SW 1271 (cell line): ENCODE results near the gene SUN5.
"Not testable (repeated sequence)": the region's sequence is repeated elsewhere in the genome, so short reads cannot be mapped to it uniquely, and the experiment has no call there.

Source experiments
- DNase-seq, 2 experiments: peaks; one replicate each; lab custom pipeline; 2025; lab: John Stamatoyannopoulos, UW

The SUN5 gene

DNA sequence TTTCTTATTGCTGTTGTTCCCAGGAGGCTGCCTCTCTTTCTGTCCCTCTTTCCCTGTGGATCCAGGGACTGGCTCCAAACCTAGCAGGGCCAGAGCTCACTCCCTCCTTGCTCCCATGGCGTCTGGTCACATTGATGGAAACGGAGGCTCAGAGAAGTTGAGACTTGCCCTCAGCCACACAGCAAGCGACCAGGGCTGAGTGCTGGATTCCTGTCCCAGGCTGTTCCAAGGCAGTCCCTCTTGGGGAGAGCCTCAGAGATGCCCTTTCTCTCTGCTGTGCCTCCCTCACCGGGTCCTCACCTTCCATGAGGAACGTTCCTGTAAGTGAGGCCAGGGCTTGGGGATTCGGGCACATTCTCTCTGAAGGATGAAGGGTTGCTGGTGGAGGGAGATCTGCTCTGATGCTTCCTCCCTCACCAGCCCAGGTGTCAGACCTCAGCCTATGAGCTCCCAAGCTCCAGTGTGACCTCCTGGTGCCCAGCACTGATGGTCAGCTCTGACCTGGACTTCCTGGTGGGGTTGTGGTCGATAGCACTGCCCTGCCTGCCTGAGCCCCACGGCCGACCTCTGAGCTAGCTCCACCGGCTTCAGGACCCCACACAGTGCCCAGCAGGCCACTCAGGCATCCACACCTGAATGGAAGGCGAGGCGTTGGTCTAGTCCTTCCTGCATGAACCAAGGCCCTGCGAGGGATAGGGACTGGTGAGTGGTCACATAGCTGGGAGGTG is 26.8 kb downstream of the SUN5 start:
- DNase-seq: no peak

DNA sequence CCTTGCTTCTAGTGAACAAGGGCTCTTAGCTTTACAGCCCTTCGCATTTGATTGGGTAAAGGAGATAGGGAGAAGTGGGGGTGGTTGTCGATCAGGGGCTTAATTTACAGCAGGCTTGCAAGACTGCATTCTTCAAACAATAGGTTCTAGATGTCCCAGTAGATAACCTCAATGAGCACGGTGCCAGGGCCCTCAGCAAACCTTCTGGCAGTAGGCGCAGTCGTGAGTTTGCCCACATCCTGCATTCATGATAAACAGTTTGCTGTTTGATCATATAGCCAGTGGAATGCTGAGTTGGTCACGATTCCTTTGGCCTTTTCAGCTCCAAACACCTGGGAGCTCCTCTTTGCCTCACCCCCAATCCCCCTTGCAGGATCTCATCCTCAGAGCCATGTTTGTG is 27.5 kb downstream of the SUN5 start:
- DNase-seq: no peak

DNA sequence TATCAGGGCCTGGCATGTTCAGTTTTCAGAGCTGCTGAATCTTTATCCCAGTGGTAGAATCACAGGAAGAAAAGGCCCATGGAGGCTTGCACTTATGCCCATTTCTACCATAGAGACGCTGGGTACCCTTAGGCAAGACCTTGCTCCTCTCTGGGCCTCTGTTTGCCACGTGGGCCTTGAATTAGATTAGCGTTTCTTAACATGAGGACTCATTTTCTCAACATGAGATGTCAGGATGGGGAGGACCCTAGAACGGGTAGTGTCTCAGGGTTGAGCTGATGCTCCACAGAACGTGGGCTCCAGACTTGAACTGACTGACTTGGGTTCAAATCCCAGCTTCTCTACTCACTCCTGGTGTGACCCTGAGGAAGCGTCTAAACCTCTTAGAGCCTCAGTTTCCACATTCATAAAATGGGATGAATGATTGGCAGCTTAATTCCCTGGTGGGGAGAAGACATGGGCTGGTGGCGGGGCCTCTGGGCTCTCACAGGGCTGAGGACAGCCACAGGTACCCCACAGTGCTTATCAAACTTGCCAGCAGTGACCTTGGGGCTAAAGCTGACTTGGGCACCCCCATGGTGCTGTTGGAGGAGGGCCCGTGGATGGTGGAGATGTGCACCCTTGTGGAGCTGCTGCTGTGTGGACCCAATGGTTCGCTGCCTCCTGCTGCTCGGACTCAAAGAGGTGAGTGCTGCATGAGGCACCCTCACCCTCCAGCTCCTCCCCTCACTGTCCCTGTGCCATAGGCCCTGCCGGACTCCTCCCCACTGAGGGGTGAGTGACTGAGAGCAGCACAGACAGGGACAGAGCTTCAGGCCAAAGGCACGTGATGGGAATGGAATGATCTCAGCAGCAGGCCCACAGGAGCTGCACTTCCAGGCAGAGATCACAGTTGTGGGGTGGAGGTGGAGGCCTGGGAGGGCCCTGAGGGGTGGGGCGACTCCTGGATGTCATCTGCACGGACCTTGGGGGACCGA is 28.2 kb downstream of the SUN5 start:
- DNase-seq: no peak

DNA sequence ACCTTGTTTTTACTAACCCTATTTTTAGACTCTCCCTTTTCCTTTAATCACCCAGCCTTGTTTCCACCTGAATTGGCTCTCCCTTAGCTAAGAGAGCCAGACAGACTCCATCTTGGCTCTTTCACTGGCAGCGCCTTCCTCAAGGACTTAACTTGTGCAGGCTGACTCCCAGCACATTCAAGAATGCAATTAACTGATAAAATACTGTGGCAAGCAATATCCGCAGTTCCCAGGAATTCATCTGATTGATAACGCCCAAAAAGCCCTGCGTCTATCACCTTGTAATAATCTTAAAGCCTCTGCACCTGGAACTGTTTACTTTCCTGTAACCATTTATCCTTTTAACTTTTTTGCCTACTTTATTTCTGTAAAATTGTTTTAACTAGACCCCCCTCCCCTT is 29.1 kb downstream of the SUN5 start:
- DNase-seq: not testable (repeated sequence)

DNA sequence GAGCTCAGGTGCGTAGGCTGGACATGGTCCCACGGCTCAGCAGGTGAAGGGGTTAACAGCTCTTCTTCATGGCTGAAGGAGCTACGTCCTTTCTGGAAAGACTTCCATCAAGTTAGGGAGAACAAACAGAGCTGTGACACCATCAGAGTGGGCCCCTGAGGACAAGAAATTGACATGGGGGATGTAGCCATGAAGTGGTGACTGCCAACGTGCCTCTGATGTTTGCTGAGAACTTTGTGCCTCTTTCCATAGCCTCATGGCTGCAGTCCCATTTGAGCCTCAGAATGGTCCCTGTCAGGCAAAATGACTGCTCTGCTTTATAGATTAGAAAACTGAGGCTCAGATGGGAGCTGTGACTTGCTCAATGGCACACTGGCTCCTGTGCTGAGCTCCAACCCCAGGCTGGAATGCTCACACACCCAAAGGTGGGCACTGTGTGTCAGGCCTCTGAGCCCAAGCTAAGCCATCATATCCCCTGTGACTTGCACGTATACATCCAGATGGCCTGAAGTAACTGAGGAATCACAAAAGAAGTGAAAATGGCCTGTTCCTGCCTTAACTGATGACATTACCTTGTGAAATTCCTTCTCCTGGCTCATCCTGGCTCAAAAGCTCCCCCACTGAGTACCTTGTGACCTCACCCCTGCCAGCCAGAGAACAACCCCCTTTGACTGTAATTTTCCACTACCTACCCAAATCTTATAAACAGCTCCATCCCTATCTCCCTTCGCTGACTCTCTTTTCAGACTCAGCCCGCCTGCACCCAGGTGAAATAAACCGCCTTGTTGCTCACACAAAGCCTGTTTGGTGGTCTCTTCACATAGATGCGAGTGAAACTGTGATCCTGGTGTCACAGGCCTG is 29.8 kb downstream of the SUN5 start:
- DNase-seq: not testable (repeated sequence)

DNA sequence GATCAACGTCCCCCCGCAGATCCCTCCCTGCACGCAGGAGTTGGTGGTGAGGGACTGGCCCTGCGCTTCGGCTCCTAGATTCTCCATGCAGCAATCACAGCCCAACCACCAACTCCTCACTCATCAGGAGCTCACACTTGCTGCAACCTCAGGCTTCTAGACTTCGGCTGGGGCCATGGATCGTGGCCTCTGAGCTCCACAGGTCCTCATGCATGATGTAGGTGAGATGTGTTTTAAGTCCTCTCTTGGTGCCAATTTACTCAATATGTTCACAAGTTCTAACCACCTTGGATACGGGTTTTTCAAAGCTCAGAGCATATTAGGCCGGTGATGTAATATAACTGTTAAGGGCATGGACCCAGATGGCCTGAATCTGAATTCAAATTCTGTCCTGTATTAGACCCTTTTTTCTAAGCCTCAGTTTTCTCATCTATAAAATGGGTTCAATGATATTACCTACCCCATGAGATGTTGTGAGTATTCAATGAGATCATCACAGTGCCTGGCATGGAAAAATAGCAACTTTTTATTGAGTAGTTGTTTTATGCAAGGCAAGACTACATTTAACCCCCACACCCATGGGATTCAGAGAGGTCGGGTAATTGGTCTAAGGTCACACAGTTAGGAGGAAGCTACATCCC is 31.0 kb downstream of the SUN5 start:
- no peak for DNase-seq

DNA sequence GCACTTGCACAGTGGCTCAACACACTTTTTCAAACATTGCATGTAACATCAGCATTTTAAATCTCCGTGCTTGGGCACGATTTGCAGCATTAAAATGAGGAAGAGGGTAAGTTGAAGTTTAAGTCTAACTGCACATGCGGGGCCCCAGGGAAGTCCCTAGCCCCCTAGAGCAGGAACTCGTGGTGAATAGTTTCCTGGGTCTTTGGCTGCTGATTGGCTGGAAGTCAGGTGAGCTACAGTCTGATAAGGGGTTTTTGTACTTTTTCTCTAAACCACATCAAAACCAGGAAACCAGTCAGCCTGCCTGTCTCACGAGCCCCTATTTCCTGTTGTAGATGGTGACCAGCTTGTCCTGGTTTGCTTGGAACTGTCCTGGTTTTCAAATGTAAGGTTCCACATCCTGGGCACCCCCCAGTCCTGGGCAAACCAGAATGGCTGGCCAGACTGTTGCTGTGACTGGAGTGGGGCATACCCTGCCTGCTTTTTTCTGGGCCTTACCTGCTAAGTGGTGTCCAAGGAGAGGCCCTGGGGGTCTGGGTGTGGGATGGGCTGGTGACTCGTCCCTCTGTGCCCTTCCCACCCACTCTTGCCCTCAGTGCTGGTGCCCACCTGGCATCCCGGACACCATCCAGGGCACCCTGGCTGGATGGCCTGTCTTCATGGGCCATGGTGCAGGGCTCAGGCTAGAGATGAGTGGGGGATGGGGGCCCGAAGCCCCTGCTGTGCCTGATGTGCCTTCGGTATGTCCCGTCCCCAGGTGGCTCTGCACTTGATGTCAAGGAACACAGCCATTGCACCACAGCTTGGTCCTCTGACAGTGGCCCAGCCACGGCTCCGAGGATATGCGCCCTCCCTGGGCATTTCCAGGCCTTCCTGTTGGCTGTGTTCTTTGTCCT is 31.8 kb downstream of the SUN5 start:
- no peak for DNase-seq

DNA sequence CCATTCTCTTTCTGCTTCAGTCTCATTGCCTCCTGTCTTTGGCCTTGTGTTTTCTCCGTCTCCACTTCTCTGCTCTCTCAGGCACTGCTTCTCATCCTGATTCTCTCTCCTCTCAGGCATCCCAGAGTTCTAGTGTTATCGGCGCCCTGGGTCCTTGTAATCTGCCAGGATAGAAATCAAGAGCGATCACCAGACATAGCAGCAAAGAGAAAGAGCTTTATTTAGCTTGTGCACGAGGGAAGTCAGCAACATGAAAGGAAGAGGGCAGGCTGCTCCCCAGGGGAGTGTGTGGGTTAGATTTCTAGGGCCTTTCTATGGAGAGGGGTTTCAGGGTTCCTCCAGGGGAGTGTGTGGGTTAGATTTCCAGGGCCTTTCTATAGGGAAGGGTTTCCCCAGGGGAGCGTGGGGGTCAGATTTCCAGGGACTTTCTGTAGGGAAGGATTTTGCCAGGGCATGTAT is 32.5 kb downstream of the SUN5 start:
- DNase-seq: no peak

DNA sequence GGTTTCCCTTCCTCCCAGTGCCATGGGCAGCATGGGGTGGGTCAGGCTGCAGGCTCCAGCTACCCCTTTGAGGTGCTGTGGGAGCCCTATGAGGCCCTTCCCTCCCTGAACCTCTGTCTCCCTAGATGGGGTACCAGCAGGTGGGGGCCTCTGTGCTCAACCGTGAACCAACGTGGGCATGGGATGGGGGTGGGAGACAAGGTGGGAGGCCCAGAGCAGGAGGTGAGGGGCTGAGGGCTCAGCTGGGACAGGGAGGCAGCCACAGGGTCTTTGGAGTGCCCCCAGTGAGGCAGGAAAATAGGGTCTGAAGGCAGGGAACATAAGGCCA is 33.3 kb downstream of the SUN5 start:
- no peak for DNase-seq

DNA sequence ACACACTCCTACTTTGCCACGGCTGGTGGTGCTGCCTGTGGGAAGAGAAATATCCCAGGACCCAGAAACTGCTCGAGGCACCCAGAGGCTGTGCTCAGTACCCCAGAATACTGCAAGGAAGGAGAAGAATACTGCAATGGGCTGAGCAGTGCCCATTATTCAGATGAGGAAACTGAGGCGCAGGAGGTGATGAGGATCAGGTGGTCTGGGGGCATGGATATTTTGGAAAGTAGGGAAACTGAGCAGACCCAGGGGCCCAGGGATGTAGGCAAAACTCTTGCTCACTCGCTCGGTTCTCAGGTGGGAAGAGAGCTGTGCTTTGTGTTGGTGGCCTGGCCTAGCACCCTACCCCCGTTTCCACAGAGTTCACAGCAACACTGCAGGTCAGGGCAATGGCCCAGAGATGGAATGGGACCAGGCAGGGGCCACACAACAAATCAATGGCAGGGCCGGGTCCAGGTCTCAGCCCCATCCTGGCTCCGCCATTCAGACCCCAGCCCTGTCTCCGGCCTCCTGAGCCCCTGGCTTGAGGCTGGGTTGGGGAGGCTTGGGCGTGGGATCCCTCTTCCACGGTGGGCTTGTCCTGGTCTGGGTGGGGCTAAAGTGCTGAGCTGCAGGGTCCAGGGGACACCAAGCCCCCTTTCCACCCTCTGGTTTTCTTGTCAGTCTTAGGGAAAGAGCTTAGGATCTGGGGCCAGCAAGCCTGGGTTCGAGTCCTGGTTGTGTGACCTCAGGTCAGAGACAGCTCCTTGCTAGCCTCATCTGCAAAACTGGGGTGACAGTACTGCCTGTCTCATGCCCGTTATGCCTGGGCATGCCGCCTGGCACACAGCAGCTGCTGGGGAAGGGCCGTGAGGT is 33.9 kb downstream of the SUN5 start:
- no peak for DNase-seq

DNA sequence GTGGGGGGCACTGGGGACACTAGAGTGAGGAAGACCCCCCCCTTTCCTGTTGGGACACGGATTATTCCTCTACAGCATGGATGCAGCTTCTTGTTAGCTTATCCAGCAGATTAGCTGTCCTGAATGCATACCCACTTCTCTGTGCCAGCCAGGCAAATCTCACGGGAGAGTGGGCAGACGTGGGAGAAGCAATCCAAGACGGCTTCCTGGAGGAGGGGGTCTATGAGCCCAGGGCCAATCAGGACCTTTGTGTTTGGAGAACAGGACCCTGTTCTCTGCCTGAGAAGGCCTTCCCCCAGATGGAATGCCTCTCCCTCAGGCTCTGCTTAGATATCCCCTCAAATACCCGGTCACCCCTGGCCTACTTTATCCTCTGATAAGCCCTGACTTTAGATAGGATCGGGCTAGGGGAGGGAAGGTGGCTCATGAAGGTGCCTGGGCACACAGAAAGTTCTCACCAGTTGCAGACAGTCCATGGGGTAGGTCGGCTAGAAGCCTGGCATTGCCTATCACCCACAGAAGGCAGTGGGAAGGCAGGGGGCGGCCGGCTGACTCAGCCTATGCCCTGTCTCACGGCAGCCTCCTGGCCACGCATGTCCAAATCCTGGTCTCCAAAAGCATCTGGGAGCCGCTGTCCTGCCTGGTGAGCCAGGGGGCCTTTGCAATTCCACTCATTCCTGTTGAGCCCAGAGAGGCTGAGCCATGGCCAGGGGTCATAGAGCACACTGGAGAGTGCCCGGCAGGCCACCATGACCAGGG is 34.7 kb downstream of the SUN5 start:
- no peak for DNase-seq

DNA sequence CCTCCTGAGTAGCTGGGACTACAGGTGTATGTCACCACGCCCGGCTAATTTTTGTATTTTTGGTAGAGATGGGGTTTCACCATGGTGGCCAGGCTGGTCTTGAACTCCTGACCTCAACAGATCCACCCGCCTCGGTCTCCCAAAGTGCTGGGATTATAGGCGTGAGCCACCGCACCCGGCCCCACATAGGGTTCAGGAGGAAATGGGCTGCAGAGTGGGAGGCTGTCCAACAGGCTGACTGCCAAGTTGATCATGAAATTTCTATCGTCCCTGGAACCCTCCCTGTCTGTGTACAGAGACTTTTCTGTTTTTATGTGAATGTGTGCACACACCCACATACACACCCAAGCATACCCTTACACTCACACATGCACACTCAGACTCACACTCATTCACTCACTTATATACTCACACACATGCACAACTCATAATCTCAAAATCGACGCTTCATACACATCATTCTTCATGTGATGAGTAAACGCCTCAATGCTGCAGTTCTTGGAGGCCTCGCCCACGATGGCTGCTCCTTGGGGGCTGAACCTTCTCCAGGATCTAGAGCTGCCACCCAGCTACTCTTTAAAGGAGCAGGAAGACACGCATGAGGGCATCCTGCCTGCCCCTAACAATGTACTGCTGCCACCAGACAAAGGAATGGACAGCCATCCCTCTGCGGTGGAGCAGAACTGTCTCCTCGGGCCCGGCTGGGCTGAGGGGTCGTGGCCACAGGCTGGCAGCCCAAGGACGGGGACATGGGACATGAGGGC is 35.6 kb downstream of the SUN5 start:
- no peak for DNase-seq

DNA sequence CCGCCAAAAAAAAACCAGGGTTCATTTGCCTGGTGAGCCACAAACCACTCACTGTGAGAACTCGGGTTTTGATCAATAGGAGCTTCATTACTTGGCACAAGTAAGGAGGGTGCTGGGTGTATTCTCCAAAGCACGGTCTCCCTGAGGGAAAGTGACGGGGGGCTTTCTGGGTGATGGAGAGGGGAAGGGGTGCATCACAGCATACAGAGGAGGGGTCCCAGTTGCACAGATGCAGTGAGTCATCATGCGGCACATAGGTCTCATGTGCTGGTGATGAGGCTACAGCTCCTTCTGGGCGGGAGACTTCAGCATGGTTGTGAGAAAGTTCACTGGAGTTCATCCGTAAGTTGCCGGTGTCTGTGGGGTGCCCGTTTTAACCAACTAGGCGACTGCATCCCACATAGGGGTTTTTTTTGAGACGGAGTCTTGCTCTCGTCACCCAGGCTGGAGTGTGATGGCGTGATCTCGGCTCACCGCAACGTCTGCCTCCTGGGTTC is 36.2 kb downstream of the SUN5 start:
- no peak for DNase-seq

DNA sequence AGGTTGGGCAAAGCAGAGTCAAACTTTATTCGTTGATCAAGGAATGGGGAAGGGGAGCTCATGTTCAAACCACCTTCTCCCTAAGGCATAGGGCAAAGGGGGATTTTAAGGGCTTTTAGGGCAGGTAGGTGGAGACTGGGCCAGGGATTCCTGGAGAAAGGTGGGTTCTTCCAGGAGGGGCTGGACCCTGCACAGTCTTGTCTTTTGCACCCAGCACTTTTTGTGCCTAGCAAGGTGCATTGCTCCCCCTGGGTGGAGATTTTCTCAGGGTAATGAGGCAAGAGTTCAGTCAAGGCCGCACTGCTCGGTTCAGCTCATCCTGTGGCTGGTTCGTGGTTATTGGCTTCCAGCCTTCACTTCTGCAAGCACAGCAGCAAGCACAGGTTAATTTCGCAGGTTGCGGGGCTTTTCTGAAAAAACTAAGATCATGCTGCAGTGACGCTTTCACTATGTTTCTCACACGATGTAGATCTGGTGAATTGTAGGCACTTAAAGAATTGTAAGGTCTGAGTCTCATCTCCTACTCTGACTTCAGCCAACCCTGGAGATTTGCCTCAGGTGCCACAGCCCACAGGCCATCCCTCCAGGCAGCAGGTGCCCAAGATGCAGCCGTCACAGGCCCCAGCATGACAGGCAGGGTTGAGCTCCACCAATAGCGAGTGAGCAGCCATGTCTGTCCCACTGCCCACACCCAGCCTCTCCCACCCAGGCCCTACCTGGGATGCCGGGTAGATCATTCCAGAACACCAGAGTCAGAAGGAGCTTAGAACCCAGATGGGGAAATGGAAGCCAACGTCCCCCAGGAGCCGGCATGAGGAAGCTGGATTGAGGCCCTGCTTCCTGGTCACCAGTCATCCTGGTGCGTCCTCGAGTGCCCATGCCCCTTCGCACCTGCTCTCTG is 37.1 kb downstream of the SUN5 start:
- no peak for DNase-seq

DNA sequence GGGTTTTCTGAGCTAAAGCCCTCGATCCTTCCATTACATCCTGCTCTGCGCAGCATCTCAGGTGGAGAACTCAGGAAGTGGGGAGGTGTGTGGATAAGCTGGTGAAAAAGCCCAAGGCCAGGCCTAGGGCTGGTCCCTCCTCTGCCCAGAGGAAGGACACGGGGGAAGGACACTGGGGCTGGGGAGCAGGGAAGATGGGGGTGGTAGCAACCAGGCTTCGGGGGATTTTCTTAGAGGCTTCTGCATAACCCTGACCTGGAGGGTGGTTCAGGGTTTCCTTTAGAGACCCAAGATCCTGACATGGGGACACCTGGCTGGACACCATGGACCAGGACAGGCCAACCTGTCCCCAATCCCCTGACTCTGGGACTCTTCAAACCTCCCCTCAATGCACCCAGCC is 37.9 kb downstream of the SUN5 start:
- DNase-seq: no peak

DNA sequence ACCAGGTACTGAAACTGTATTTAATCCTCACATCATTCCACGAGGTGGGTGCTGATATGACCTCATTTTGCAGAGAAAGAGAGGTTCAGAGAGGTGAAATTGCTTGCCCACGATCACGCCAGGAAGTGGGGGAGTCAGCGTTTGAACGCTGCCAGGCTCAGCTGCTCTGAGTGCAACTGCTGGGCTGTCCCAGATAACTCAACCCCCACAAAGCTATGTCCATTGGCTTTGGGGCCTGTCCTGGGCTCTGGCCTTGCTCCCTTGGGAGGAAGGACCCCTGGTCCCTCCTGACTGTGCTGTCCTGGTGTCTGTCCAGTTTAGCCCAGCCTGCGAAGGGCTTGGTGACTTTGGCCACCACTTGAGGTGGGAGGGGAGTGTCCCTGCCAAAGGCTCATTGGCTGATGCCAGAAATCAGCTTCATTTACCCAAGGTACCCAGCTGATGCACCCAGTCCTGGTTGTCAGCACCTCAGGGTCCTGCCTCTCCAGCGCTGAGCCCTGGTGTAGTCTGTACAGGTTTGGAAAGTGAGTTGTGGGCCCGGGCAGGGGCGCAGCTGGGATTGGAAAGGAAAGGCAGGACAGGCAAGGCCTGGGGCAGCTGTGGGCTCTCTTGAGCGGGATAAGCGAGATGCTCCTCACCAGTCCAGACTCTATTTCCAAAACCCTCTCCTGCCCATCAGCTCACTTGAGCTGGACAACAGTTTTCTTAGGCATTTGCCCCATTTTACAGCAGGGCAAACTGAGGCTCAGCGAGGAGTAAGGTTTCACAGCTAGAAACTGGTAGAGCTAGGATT is 38.5 kb downstream of the SUN5 start:
- DNase-seq: no peak
